HFF-Myc (cell line): ENCODE data around the gene QRSL1.

Experiments used
- DNase-seq: peaks from one replicate; pipeline ENCODE4 v3.0.0-alpha.2; 2011; ENCODE audit warnings: low read depth; ENCODE audit errors: extremely low read depth
- H3K4me3 ChIP-seq: replicated peaks from 2 replicates; pipeline ENCODE4 v1.5.1; 2011; ENCODE audit warnings: low read depth, mild to moderate bottlenecking, control low read depth, low read length
- TF ChIP-seq, protein P1 (sequence below): IDR thresholded peaks from 2 replicates; pipeline ENCODE4 v1.5.1; 2012; ENCODE audit warnings: mild to moderate bottlenecking, low read depth, low read length, control low read depth; ENCODE audit errors: missing control alignments

Gene QRSL1

GRCh38 chr6:106614166-106614565 lies 15.2 kb upstream of the QRSL1 start:
- H3K4me3 ChIP-seq = no peak overlapping the region
- TF ChIP-seq, protein P1, sequence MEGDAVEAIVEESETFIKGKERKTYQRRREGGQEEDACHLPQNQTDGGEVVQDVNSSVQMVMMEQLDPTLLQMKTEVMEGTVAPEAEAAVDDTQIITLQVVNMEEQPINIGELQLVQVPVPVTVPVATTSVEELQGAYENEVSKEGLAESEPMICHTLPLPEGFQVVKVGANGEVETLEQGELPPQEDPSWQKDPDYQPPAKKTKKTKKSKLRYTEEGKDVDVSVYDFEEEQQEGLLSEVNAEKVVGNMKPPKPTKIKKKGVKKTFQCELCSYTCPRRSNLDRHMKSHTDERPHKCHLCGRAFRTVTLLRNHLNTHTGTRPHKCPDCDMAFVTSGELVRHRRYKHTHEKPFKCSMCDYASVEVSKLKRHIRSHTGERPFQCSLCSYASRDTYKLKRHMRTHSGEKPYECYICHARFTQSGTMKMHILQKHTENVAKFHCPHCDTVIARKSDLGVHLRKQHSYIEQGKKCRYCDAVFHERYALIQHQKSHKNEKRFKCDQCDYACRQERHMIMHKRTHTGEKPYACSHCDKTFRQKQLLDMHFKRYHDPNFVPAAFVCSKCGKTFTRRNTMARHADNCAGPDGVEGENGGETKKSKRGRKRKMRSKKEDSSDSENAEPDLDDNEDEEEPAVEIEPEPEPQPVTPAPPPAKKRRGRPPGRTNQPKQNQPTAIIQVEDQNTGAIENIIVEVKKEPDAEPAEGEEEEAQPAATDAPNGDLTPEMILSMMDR = no peak
- no peak for DNase-seq

DNA sequence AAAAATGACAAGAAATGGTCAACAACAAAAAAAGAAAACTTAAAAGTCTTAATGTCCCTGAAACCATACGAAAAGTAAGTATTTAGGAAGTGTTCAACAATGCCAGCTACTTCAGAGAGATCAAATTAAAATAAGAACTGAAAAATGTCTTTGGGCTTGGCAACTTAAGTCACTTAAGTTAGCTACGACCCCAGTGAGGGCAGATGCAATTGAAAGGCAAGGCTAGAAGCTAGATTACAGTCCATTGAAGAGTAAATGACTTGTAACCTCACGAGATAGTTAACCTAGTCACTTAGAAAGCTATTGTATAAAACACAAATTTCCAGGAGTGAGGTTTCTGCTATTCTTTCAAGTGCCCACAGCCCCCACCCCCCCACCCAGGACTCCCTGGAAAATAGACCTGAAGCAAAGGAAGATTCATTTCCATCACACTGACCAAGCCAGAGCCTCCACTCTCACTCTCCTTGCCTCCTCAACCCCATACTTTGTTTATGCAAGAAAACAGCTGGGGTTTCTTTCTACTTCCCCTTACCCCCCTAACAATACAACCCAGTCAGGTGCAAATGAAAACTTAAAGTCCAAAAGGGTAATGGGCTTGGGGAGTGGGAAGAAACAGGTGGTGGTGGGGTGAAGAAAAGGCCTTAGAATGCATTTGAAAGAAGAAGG lies 14.7 kb upstream of the QRSL1 start:
- H3K4me3 ChIP-seq = no peak overlapping the region

DNA sequence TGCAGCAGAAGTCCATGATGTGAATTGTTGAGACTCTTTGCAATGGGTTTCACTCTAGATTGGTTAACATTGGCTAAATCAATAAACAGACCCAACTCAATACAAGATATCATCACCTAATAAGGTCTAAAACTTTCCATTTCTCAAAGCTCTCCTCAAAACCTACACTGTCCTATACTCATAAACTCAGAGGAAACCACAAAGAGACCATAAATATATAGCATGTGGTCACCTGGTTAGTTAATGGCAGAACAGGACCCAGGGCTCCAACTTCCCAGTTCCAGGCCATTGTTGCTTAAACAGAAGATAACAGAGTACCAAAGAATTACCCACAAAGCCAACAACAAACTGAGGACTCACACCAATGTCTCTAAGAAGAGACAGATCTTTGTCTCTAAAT lies 12.1 kb upstream of the QRSL1 start:
- TF ChIP-seq, protein P1 = no peak
- H3K4me3 ChIP-seq = no peak overlapping the region
- DNase-seq = no peak

More for the DNA sequence above, 14.7 kb upstream of the QRSL1 start:
- TF ChIP-seq, protein P1 = no peak
- no peak for DNase-seq

GRCh38 chr6:106617857-106618256 lies 11.5 kb upstream of the QRSL1 start:
- TF ChIP-seq, protein P1 = no peak
- no peak for DNase-seq
- no peak overlapping the region for H3K4me3 ChIP-seq

DNA sequence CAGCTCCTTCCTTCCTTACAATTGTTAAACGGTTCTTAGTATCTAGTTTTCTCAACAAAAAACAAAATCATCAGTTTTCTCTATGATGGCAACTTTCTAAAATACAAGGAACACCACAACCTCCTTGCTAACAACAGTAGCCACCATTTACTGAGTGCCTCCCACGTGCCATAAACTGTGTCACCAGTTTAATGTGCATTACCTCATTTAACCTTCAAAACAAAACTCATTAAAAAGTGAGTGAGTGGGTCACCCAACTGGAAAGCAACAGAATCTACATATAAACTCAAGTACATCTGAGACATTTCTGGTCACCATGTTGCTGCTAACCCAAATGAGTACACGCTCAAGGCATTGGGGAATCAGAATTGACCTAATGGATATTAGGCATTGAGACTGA lies 11.1 kb upstream of the QRSL1 start:
- no peak for DNase-seq
- TF ChIP-seq, protein P1 = no peak
- H3K4me3 ChIP-seq = no peak overlapping the region

- TF ChIP-seq, protein P1 = no peak
- no peak for DNase-seq
- H3K4me3 ChIP-seq = no peak overlapping the region
Measured at GRCh38 chr6:106619223-106619622, 10.2 kb upstream of the QRSL1 start.

DNA sequence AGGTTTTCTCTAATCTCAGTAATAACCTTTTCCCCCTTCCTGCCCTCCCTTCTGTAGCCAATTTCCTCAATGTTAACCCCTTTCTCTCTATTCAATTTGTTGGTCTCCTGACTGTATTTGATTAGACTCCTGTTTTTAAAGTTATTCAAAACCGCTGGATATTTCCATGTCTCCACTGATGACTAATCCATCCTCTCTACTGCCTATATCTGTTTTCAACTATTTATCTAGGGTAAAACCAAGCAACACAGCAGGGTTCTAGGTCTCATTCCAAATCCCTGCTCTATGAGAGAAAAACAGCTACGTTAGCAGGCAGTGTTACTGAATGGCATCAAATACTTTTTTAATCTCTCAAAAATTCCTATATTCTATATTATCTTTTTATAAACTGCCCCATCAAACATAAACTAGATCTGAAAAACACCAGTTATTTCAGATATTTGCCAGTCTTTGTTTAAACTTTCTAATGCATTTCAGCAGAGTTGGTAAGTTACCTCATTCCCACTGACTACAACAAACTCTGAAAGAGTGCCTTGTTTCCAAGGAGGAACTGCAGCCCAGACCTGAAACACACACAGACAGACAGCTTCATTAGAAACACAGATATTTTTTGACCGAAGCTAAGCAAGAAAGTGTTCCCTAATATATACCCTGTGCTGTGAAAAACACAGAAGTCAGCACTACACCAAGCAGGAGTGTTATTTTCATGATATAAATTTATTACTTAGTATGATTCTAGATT lies 8.3 kb upstream of the QRSL1 start:
- TF ChIP-seq, protein P1 = no peak
- peak; percentile 16 for DNase-seq

More for the DNA sequence above, 8.3 kb upstream of the QRSL1 start:
- no peak overlapping the region for H3K4me3 ChIP-seq
